ENCODE results near the gene HMGXB3. TPM values are rescaled to one million over a fixed set of nuclear protein-coding genes. Genes with fewer than 3 reads are reported as not detected.

HMGXB3 gene
- total RNA-seq, 1 experiment from 2014 or later: 26.9 TPM

DNA sequence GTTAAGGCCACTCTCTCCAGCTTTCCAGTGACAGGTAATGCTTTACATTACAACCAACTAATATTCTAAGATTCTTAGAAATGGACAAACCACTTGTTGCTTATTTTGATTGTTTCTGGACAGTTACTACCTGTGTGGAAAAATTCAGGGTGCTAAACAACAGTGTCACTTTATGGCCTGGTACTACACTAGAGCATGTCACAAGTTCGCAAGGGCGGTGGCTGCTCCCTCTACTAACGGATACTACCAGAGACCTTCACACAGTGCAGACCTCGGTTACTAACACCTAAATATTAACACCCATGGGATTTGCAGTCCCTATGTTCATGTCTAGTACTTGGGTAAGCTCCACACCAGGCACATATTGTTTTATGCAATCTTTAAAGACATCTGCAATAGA lies 13.4 kb downstream of the HMGXB3 start:
- H4K20me1 ChIP-seq (ENCODE audit: control insufficient read depth, insufficient read depth, insufficient read length): no peaks in the 10 kb centered on the region
- no peak overlapping the region for H3K4me3 Mint-ChIP-seq
- no peaks in the 10 kb centered on the region for H3K9me3 ChIP-seq (ENCODE audit: control insufficient read depth, low read depth, low read length)
- no peak overlapping the region for H3K9ac ChIP-seq (ENCODE audit: extremely low read depth, insufficient read length, low read length)
- H3K27me3 Mint-ChIP-seq (ENCODE audit: low read depth): no peaks in the 10 kb centered on the region
- no peak overlapping the region for H4K8ac ChIP-seq (replicated peaks; ENCODE audit: insufficient read length, low read depth, low read length)
- no peaks in the 10 kb centered on the region for H3K27me3 ChIP-seq (ENCODE audit: insufficient read depth, low read length)
- no peaks in the 10 kb centered on the region for H3K4me1 Mint-ChIP-seq
- no peak overlapping the region for H2BK5ac ChIP-seq (ENCODE audit: insufficient read length, low read length)
- H3K79me2 ChIP-seq (ENCODE audit: insufficient read depth, low read length): no peaks in the 10 kb centered on the region
- TF ChIP-seq, protein P1, sequence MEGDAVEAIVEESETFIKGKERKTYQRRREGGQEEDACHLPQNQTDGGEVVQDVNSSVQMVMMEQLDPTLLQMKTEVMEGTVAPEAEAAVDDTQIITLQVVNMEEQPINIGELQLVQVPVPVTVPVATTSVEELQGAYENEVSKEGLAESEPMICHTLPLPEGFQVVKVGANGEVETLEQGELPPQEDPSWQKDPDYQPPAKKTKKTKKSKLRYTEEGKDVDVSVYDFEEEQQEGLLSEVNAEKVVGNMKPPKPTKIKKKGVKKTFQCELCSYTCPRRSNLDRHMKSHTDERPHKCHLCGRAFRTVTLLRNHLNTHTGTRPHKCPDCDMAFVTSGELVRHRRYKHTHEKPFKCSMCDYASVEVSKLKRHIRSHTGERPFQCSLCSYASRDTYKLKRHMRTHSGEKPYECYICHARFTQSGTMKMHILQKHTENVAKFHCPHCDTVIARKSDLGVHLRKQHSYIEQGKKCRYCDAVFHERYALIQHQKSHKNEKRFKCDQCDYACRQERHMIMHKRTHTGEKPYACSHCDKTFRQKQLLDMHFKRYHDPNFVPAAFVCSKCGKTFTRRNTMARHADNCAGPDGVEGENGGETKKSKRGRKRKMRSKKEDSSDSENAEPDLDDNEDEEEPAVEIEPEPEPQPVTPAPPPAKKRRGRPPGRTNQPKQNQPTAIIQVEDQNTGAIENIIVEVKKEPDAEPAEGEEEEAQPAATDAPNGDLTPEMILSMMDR (conservative IDR thresholded peaks at IDR 0.05): no peak
- no peak overlapping the region for H3K18ac ChIP-seq (ENCODE audit: insufficient read length, low read depth, low read length)
- no peak for DNase-seq
- no peak overlapping the region for H3T11ph ChIP-seq (ENCODE audit: low read length)
- no peak overlapping the region for H3K4ac ChIP-seq (ENCODE audit: low read depth, low read length)
- H3K27ac ChIP-seq (ENCODE audit: insufficient read length, low read depth, low read length): no peak overlapping the region
- H2AFZ ChIP-seq (ENCODE audit: low read length): no peak overlapping the region
- H2BK15ac ChIP-seq (ENCODE audit: low read depth, low read length): no peak overlapping the region
- no peak overlapping the region for H3K23ac ChIP-seq (ENCODE audit: insufficient read length, low read depth, low read length)
- no peak overlapping the region for H2BK20ac ChIP-seq (ENCODE audit: low read depth, low read length, poor library complexity, severe bottlenecking)
- no peaks in the 10 kb centered on the region for H3K4me1 ChIP-seq (ENCODE audit: insufficient read depth, low read length)
- no peak overlapping the region for H2BK12ac ChIP-seq (ENCODE audit: insufficient read length, low read depth, low read length)
- H3K79me1 ChIP-seq (ENCODE audit: insufficient read depth, low read depth, low read length, poor library complexity, severe bottlenecking): no peaks in the 10 kb centered on the region
- peaks cover 9 to 11% of the 10 kb centered on the region in 2 experiments for H3K9me3 Mint-ChIP-seq
- H3K56ac ChIP-seq (ENCODE audit: insufficient read length, low read depth, low read length): no peak overlapping the region
- no peak overlapping the region for H3K14ac ChIP-seq (ENCODE audit: insufficient read depth, low read length)
- no peak overlapping the region for H3K4me2 ChIP-seq (ENCODE audit: insufficient read depth, insufficient read length, low read length)
- no CpG with 5 or more reads among the region's 4 CpGs for WGBS (ENCODE audit: extremely low coverage, insufficient read length, low lambda C conversion rate)
- H3K36me3 Mint-ChIP-seq (ENCODE audit: insufficient read depth in 1 of 3, low read depth in 3 of 3): peaks cover 47 to 80% (median 74%) of the 10 kb centered on the region in 3 experiments
- no peak overlapping the region for H2AK5ac ChIP-seq (ENCODE audit: insufficient read length, low read length)
- no peak overlapping the region for H4K91ac ChIP-seq (ENCODE audit: insufficient read length, low read depth, low read length)
- no peak overlapping the region for H2BK120ac ChIP-seq (ENCODE audit: low read depth, low read length, poor library complexity, severe bottlenecking)
- no peak overlapping the region for H4K5ac ChIP-seq (ENCODE audit: insufficient read length, low read depth, low read length)
- H3K23me2 ChIP-seq (ENCODE audit: insufficient read length, low read depth, low read length, poor library complexity, severe bottlenecking): no peaks in the 10 kb centered on the region
- no peak overlapping the region for H3K27ac Mint-ChIP-seq

Measured in H9 (cell line).